22Rv1 (cell line): ENCODE data around the gene CLTRN.

Source experiments
- CTCF ChIP-seq: fragments of 450-650 bp; IDR thresholded peaks from 2 replicates; pipeline ENCODE4 v1.5.1; 2017; ENCODE audit warnings: mild to moderate bottlenecking
- ZFX ChIP-seq: fragments of 450-650 bp; IDR thresholded peaks from 2 replicates; pipeline ENCODE4 v1.6.1; 2017; ENCODE audit warnings: antibody characterized with exemption, borderline replicate concordance

- no peak for TF ChIP-seq CTCF
- TF ChIP-seq ZFX, result no peak
These were observed 20.1 kb downstream of the CLTRN start for GRCh38 chrX:15644560-15644872.
